ENCODE measurements around the gene PATJ.
A peak's percentile ranks its signal among the peaks of the same experiment; 100 is the strongest.

PATJ gene

DNA sequence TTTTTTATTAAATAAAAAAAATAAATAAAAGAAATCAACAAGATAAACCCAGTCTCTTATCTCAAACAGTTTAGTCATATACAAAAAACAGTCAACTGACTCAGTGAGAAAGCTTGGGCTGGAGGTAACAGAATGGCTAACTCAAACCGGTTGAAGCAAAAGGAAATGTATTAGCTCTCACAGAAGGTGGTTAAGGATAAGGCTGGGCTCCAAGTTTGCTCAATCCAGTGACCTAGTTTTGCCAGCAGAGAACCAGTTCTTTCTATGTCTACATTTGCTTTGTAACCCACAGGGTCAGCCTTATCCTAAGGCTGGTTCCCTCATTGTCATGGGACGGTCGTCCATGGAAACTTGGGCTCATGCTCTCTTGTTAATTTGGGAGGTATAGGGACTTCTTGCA lies 307.9 kb downstream of the PATJ start:
- DNase-seq (ENCODE audit: low spot score), result no peak

DNA sequence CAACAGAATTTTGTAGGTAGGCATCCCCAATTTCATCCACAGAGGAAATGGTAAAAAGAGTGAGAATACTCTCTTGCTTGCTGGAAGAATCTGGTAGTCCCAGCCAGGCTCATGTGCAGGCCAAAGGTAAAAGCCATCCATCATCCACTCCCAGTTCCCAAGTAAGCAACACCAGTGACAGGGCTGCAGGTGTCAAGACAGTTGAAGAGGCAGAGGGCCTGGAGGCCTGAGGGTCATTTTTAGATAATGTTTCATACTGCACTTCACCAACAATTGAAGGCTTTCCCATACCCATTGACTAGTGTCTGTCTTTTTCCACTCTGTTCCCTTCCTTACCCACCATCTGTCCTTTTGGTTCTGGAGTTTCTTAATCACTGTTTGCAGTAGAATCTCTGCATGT lies 310.7 kb downstream of the PATJ start:
- no peak for DNase-seq (ENCODE audit: low spot score)

DNA sequence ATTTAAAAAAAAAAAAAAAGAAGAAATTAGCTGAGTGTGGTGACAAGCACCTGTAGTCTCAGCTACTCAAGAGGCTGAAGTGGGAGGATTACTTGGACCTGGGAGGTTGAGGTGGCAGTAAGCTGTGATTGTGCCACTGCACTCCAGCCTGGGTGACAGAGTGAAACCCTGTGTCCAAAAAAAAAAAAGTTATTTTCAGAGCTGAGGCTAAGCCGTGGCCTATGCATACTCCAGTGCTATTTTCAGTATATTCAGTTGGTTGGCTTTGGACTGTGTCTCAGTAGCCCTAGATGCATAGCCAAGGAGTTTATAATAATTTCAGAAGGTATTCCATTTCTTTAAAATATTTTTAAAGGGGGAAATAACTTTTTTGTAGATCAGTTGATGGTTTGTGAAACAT lies 311.9 kb downstream of the PATJ start:
- no peak for DNase-seq (ENCODE audit: low spot score)

DNA sequence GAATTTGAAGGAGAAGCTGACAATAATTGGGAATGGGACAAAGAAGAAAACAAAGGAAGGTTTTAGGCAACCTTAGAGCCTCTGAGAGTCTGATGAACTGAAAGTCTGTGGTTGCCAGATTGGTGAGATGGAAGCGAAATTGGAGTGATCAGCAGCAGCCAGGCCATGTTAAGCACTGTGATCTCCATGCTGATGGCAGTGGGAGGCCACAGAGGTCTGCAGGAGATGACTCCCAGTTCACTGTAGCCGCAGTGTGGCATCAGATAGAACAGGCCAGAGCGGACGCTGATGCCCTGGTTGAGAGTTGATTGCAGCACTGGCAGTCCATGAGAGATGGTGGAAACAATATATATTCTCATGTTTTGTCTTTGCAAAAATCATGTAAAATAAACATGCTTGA lies 314.9 kb downstream of the PATJ start:
- DNase-seq (ENCODE audit: low spot score), result no peak

DNA sequence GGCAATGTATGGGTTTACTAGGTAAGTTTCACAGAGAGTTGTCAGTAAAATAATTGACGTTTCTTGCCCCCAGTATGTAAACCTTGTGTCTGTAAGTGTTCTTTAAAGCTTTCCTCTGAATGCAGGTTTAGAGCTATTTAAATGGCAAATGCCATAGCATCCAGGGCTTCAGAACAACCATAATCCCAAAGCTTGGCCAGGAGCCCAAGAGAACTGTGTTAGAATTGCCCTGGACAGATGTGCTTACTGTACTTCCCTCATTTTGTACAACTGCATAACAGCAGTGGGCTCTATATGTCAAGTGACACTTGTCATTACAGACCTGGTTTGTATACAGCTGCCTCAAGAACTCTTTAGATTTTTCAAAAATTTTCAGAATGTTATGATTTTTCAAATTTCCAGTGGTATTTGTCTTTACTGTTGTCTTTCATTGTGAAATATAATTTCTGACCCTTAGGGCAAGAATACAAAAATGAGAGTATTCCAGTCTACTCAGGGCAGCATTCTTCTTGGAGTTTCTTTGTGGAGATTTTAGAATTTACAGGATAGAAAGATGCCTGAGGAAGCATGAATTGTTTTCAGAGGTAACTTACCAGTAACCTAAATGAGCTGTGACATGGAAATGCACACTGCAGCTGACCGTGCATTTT lies 315.5 kb downstream of the PATJ start:
- DNase-seq (ENCODE audit: low spot score), result no peak

DNA sequence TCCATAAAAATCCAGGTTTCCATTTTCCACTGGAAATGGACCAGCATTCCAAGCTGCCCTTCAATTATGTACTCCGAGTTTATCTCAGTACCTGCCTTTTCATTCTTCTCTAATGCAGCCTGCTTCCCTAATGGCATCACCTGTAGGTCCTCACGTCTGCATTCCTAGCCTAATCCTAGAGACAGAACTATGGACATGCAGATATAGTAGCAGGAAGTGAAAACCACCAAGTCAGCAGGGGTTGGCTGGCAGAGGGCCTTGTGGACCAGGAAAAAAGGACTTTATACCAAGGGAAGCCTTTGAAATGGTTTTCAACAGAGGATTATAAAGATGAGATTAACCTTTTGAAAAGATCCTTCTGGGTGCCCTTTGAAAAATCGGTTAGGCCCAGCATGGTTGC lies 316.7 kb downstream of the PATJ start:
- DNase-seq (ENCODE audit: low spot score), result no peak

DNA sequence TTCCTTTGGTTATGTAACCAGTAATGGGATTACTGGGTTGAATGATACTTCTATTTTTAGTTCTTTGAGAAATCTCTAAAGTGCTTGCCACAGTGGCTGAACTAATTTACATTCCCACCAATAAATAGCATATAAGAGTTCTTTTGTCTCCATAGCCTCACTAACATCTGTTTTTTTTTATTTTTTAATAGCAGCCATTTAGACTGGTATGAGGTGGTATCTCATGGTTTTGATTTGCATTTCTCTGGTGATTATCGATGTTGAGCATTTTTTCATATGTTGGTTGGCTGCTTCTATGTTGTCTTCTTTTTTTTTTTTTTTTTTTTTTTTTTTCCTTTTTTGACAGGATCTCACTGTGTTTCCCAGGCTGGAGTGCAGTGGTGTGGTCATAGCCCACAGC lies 319.8 kb downstream of the PATJ start:
- DNase-seq (ENCODE audit: low spot score), result no peak

DNA sequence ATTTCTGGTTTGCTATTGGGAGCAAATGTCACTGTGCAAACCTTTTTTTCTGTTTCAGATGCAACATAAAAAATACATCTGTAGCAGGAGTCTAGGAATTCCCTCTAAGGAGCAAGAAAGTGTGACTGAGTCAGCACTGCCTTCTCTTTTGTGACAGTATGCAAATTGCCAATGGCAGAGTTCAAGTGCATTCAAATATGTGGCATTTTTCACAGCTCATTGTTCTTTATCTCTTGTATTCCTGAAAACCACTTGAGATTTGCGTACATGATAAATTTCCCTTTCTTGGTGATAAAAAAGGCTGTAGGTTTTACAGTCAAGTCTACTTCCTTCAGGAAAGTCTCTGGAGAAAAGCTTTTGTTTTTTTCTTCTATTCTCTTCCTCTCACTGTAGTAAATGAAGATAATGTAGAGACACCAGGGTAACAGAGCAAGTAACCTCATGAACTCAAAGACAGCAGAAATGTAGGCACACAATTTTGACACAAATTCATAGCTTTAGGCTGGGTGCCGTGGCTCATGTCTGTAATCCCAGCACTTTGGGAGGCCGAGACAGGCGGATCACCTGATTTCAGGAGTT lies 322.6 kb downstream of the PATJ start:
- no peak for DNase-seq (ENCODE audit: low spot score)

DNA sequence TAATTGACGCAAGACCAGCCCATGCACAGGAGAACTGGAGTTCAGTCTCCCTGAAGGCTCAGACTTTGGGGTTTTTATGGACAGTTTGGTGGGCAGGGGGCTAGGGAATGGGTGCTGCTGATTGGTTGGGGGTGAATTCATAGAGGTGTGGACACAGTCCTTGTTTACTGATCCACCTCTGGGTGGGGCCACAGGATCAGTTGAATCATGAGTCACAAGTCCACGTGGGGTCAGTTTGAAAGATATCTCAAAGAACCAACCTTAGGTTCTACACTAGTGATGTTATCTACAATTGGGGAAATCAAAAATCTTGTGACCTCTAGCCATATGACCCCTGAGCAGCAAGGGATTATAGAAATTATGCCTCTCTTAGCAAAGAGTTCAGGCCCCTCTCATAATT lies 324.4 kb downstream of the PATJ start:
- DNase-seq (ENCODE audit: low spot score), result no peak

DNA sequence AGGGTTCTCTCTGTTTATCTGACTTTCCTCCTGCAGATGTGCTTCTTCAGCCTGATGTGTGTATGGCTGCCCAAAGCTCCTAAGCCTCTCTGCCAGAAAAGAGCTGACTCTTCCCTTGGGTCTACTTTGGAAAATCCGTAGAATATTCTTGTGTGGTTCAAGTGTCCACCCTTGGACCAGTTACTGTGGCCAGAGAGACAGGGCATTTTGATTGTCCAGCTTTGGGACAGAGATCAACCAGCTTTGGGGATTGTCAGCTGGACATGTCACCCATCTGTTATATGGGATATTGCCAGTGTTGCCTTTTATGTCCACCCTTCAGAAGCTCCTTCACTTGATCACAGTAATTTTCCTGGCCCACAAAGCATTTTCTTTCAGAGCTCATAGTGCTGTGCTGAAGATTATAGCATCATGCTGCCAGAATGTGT lies 326.1 kb downstream of the PATJ start:
- no peak for DNase-seq (ENCODE audit: low spot score)

DNA sequence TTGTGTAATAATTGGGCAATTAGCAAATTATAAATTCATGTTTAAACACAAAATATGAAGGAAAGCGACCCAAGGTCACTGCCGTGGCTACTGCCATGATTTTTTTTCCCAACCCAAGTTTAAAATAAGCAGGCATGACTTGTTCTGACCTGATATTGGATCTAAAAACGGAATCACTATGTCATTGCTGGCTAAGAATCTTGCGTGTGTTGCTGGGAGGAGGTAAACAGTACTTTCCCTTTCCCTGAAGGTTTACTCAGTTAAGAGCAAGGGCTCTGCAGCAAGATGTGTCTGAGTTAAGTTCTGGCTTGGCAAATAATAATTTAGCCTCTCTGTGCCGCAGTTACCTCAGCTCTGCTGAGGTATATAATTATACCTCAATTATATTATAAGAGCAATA lies 326.7 kb downstream of the PATJ start:
- no peak for DNase-seq (ENCODE audit: low spot score)

DNA sequence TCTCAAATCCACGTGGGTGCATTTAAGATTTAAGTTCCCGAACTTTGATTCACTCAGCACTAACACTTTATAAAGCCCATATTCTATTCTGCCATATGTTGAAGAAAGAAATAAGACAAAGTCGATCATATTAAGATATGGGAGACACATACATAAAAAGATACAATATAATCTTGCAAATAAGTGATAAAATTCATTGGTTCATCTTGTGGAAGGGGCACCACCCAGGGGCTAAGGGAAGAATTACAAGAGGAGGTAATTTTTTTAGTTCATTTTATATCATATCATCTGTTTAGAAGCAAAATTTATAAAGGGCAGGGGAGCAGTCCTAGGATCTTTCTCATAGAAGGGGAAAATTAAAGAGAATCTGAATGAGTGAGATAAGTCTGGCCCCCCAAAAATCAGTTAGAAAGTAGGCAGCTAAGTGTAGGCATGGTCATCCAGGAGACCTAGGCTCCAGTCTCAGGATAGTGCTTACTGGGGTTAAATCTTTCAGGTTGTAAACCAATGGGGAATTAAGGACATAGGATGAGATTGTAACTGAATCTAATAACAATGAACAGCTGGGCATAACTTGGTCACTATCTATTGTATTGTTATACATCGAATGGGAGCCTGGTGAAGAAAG lies 328.2 kb downstream of the PATJ start:
- no peak for DNase-seq (ENCODE audit: low spot score)

DNA sequence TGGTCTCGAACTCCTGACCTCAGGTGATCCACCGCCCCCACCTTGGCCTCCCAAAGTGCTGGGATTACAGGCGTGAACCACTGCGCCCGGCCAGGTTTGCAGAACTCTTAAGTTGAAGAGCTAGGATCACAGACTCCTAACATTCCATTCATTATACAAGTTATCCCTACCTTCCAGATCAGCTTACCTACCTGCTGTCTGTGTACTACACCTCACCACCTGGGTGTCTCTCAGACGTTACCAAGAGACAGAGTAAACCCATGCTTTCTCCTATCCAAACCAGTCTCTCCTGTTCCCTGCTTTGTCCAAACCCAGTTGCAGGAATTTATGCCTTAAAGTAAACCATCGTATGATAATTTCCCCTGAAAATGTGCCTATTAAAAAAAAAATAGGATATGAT lies 329.4 kb downstream of the PATJ start:
- DNase-seq (ENCODE audit: low spot score), result no peak

DNA sequence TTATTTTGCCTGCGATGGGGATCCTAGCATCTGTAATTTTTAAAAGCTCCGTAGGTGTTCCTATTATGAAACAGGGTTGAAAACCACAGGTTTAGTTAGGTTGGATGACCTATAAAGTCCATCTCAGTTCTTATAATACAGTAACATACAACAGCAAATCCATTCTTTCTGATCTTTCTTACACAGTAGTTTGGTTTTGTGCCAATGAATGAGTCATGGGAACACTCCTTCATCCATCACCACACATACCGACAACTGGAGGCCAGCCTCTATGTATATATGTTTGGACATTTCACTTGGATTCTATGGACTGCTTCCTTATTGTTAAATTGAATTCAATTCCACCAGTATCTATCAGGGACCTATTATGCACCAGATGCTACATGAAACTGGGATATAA lies 334.0 kb downstream of the PATJ start:
- DNase-seq (ENCODE audit: low spot score), result no peak

DNA sequence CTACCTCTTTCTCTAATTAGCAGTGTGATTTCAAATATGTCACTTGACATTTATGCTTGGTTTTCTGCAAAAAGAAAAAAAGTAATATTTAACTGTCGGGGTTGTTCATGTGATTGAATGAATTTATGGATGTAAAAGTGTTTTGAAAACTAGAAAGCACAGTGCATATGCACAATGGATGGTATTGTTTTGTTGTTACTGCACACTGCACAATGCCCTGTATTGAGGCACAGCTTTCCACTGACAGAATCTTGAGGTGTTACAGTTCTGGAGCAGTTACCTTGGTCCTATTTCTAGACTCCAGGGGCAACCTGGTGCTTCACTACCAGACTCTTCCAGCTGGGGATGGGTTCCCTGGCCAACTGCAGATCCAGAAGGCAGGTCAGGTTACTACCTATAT lies 335.5 kb downstream of the PATJ start:
- no peak for DNase-seq (ENCODE audit: low spot score)

DNA sequence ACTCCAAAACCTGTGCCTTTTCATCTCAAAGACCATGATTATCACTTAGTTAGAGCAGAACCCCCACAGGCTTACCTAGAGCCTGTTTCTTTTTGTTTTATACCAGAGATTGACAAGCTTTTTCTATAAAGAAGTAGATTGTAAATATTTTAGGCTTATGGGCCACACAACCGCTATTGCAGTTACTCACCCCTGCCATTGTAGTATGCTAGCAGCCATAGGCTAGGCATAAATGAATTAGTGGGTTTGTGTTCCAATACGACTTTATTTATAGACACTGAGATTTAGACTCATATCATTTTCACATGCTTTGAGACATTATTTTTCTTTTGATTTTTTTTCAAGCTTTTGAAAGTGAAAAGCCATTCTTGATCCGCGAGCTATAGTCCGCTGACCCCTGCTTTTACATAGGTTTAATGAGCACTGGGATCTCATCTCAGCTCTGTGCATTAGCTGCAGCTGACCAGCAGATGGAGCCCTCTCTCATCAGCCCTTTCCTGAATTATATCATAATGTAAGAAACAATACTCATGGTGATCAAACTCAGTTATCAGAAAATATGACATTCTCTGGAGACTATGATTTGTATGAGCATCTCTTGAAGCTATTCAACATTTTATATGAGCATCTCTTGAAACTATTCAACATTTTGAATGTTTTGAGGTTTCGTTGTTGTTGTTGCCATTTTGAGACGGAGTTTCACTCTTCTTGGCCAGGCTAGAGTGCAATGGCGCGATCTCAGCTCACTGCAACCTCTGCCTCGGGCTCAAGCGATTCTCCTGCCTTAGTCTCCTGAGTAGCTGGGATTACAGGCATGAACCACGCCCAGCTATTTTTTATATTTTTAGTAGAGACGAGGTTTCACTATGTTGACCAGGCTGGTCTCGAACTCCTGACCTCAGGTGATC lies 340.4 kb downstream of the PATJ start:
- peak; percentile 31 for DNase-seq (ENCODE audit: low spot score)

DNA sequence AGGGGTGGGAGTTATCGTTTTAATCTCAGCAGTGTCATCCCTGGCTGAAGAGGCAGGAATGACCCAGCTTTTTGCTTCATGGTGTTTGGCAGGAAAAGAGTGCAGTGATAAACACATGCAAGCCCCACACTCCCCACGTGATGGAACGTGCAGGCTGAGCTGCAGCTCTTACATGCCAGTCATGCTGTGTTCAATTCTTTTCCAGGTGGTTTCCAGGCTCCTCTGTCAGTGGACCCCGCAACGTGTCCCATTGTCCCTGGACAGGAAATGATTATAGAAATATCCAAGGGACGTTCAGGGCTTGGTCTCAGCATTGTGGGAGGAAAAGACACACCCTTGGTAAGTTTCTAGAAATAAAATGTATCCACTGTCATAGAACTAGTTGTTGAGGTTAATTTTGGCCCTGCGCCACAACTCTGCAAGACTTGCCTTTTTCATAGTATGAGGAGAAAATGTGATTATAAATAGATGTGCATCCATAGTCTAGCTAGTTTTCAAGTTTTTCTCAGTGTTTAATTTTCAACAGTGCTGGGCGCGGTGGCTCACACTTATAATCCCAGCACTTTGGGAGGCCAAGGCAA lies 342.1 kb downstream of the PATJ start:
- no peak for DNase-seq (ENCODE audit: low spot score)

DNA sequence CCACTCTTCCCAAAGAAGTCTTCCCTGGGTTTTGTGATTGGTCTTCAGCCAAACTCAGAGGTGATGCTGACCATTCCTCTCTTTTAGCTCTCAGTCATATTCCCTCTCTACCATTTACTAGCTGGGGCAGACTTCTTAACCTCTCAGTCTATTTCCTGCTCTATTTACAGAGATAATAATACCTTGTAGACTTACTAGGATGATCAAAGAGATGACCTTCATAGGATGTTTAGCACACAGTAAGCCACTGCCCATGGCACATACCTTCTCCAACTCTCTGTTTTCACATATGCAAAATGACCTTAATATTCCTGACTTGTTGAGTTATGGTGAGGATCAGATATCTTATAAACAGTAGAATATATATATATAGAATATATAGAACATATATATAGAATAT lies 346.2 kb downstream of the PATJ start:
- DNase-seq (ENCODE audit: low spot score), result no peak

DNA sequence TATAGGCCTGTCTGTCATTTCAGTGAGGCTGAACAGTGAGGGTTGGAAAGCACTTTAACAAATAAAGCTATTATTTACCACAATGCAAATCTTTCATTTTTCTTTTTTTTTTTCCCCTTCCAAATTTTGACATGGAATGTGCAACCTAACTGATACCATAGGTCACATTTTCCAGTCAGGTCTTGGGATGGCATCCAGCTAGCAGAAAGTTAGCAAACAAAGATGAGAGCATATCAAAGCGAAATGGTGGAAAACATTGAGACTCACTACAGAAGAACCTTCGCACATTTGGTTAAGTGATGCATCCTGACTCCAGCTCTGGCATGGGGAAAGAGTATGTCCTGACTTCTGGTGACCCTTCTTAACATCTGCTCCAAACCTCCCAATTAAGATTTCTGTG lies 347.3 kb downstream of the PATJ start:
- no peak for DNase-seq (ENCODE audit: low spot score)

DNA sequence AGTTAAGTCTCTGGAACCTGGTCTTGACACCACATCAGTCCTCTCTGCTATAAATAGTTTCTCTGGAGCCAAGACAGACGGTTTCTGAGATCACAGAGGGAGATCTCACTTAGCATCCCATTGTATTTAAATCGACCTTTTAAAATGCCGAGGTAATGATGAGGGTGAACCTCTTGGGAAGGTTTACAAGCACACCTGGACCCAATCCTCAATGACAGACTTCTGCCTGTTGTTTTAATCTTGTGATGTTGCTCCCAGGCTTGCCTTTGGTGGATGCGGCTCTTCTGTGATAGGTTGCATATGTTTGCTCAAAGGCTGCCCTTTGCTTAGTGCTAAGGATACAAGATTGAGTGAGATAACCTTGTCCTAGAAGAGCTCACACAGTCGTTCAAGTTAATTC lies 347.7 kb downstream of the PATJ start:
- DNase-seq (ENCODE audit: low spot score), result no peak

DNA sequence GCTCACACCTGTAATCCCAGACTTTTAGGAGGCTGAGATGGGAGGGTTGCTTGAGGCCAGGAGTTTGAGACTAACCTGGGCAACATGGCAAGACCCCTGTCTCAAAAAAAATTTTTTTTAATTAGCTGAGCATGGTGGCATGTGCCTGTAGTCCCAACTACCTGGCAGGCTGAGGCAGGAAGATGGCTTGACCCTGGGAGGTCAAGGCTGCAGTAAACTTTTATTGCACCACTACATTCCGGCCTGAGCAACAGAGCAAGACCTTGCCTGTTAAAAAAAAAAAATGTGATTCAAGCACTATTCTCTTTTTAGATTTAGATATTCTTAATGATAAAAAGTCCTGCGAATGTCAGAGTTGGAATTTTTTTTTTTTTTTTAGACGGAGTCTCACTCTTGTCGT lies 349.8 kb downstream of the PATJ start:
- DNase-seq (ENCODE audit: low spot score), result no peak

DNA sequence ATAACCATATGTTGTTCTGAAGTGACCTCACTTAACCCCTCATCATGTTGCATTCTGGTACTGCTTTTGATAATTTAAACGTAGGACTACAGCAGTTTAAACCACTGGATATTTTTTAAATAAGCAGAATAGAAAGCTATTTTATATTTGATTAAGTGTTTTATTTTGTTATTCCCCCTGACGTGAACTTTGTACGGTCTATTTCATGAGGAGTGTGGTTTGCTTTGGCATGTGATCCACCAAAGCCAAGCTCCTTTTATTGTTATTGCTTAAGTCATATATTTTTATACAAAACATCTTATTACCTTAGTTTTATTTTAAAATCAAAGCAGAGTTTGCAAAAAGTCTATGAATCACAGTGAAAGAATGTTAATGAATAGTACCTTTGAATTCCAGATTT lies 351.0 kb downstream of the PATJ start:
- no peak for DNase-seq (ENCODE audit: low spot score)

DNA sequence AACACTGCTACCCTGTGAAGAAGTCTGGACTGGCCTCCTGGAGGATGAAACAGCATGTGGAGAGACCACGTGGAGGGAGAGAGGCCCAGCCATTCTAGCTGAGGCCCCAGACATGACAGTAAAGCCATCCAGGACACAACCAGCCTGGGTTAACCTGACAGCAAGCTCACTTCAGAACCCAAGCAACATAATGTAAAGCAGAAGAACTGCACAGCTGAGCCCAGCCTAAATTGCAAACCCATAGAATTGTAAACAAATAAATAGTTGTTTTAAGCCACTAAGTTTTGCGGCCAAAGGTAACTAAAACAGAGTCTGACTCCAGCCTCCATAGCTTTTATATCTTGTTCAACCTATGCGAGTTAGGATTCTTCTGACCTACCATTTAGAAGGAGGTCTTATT lies 355.2 kb downstream of the PATJ start:
- no peak for DNase-seq (ENCODE audit: low spot score)
